ENCODE data around the gene CYSRT1. TPM values are rescaled to one million over a fixed set of nuclear protein-coding genes. Genes with fewer than 3 reads are reported as not detected.
A peak's percentile ranks its signal among the peaks of the same experiment; 100 is the strongest.

Gene CYSRT1
- polyA plus RNA-seq, 1 of the 3 experiments (the other 2 are of a cell fraction) = 2.1 TPM

DNA sequence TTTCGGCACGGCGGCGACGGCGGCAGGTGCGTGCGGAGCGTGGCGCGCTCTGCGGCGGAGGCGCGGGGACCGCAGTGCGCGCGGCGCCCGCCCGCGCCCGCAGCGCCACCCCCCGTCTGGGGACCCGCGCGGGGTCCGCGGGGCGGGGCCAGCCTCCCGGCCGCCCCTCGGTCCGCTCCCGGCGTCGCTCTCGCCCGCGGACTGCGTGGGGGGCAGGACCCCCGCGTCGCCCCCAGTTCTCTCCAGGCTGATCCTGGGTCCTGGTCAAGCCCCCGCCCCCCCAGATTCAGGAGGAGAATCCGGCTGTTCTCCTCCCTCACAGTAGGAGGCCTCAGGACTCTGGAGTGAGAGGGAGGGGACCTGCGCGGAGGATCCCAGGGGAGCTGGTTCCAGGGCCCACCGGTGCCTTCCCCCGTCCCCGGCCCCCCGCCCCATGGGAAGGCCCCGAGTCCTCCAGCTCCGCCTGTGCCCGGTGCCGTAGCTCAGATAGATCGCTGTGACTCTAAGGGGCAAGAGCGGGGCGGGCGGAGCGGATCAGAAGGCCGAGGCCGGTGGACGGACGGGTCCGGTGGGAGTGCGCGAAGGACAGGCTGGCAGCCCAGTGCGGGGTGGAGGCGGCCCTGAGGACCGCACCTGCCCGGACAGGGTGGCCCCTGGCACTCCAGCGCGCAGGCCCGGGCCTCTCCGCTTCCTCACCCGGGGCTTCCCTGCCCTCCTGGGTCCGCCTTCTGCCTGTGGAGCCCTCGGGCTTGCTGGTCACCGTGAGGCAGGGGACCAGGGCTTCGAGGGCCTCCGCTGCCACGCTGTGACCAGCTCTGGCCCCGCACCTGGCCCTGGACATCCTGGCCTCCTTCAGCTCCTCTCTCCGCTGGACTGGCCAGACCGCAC, 2.5 kb upstream of the CYSRT1 start, which contains the start of gene RNF208:
RNF208 (minus strand) TSS at position 51 of the 888 bp plus-strand sequence. CDS start 1,028 bp downstream, outside the sequence.
- peak within 1 kb of the TSS; percentile 49 for H3K9ac ChIP-seq
- 23% methylated on average over 6 of the region's 88 CpGs for WGBS (ENCODE audit: low lambda C conversion rate)
- no peaks in the 10 kb centered on the region for H3K27me3 ChIP-seq (ENCODE audit: insufficient read depth)
- no peaks in the 10 kb centered on the region for H3K9me2 ChIP-seq
- ChIA-PET CTCF (interaction anchor here (0.6 to 7.7 kb wide), 9 partner anchors 14 to 176 kb away, joined by 3 to 95 read pairs (median 3); partner anchors contain the start of genes NELFB, NPDC1 and TPRN), POLR2A (interaction anchor here (0.8 to 3.4 kb wide), 8 partner anchors 18 to 136 kb away, joined by 3 to 18 read pairs (median 4); partner anchors contain the start of genes ANAPC2, MAN1B1, NDOR1 and SSNA1)
- peaks cover 16% of the 10 kb centered on the region for H3F3A ChIP-seq (replicated peaks; ENCODE audit: insufficient read depth)
- no peak for TF ChIP-seq RAD21 (IDR thresholded peaks at IDR 0.05; ENCODE audit: low read length)
- TF ChIP-seq FOXJ3 (CRISPR knock-in tag; IDR thresholded peaks at IDR 0.05) = no peak
- peak within 1 kb of the TSS; percentile 15 to 76; a peak in 2 of 4 replicates for H3K27ac ChIP-seq (ENCODE audit: low read depth in 2 of 2, low read length in 1 of 2)
- H3K4me3 ChIP-seq (ENCODE audit: low read depth in 2 of 2, low read length in 1 of 2) = peak within 1 kb of the TSS; percentile 56; a peak in 3 of 4 replicates
- no peaks in the 10 kb centered on the region for H3K36me3 ChIP-seq (replicated peaks in 1 of 2; ENCODE audit: control insufficient read depth in 1 of 2, insufficient read depth in 2 of 2, low read length in 1 of 2)
- H4K20me1 ChIP-seq (ENCODE audit: insufficient read depth) = no peaks in the 10 kb centered on the region
- H3K4me2 ChIP-seq = peak within 1 kb of the TSS; percentile 99
- 0 out of 2 replicates have a peak within 1 kb of the TSS, but pooled peaks have one; percentile 46 for H2AFZ ChIP-seq (ENCODE audit: low read depth)
- peak; percentile 80 for DNase-seq
- H3K4me1 ChIP-seq (ENCODE audit: control insufficient read depth in 1 of 2, insufficient read depth in 2 of 2, low read depth in 1 of 2, low read length in 1 of 2) = peaks cover 5 to 33% of the 10 kb centered on the region in 2 experiments; a peak in 1 of 4 replicates
- no peaks in the 10 kb centered on the region for H3K79me2 ChIP-seq (ENCODE audit: insufficient read depth)
- no peaks in the 10 kb centered on the region for H3K9me3 ChIP-seq

DNA sequence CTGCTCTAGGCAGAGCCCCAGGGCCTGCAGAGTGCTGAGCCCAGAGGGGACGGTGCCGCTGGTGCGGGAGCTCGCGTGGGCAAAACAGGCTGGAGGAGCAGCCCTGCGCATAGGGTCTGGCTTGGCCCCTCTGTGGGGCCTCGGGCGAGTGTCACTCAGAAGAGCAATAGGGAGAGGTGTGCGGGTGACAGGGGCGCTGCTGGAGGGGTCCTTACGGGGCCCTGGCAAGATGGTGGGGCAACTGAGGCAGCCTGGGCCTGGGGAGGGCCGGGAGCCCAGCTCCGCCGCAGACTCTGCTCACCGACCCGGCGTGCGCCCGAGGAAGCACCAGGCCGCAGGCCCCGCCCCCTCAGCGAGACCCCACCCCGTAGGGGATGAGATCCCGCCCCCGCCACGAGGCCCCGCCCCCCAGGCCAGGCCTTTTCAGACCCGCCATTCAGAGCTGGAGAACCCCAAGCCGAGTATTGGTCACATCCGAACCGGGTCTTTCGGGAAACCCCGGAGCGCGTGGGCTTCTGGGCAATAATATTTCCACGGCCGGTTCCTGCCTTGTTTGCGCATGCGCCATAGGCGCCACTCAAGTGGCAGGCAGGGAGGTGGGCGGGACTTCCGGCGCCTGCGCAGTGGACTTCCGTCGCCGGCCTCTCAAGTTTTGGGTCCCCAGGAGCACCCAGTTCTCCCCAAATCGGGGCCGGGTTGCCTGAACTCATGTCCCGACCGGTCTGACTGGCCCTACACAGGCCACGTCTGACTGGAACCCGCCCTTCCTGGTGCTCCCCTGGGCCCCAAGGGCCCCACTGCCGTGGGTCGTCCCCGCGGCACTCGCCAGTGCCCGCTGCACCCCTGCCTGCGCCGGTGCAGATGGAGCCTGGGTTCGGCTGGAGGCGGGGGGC, 1.6 kb upstream of the CYSRT1 start:
- POLR2A ChIA-PET = interaction anchor here (0.8 to 3.4 kb wide), 9 partner anchors 17 to 136 kb away, joined by 3 to 18 read pairs (median 4); partner anchors contain the start of genes ANAPC2, MAN1B1, NDOR1 and SSNA1
- no peaks in the 10 kb centered on the region for H3K79me2 ChIP-seq (ENCODE audit: insufficient read depth)
- H3K27ac ChIP-seq (ENCODE audit: low read depth in 2 of 2, low read length in 1 of 2) = peak overlapping the region; percentile 75 to 86
- CTCF ChIA-PET = interaction anchor here (0.6 to 7.7 kb wide), 10 partner anchors 14 to 177 kb away, joined by 3 to 95 read pairs (median 5); partner anchors contain the start of genes ANAPC2, NELFB, NPDC1 and SSNA1
- WGBS (ENCODE audit: low lambda C conversion rate) = 2% methylated on average over 20 of the region's 63 CpGs
- H2AFZ ChIP-seq (ENCODE audit: low read depth) = peak overlapping the region; percentile 91
- H3K9me2 ChIP-seq = no peaks in the 10 kb centered on the region
- H3K27me3 ChIP-seq (ENCODE audit: insufficient read depth) = no peaks in the 10 kb centered on the region
- peak overlapping the region; percentile 82 for H3K9ac ChIP-seq
- peaks cover 16% of the 10 kb centered on the region for H3F3A ChIP-seq (replicated peaks; ENCODE audit: insufficient read depth)
- peak overlapping the region; percentile 69 to 92 for H3K4me3 ChIP-seq (ENCODE audit: low read depth in 2 of 2, low read length in 1 of 2)
- no peaks in the 10 kb centered on the region for H3K9me3 ChIP-seq
- DNase-seq = peak; percentile 99
- peaks cover 5 to 41% of the 10 kb centered on the region in 2 experiments; a peak in 1 of 4 replicates for H3K4me1 ChIP-seq (ENCODE audit: control insufficient read depth in 1 of 2, insufficient read depth in 2 of 2, low read depth in 1 of 2, low read length in 1 of 2)
- no peaks in the 10 kb centered on the region for H3K36me3 ChIP-seq (replicated peaks in 1 of 2; ENCODE audit: control insufficient read depth in 1 of 2, insufficient read depth in 2 of 2, low read length in 1 of 2)
- peak overlapping the region; percentile 99 for H3K4me2 ChIP-seq
- no peaks in the 10 kb centered on the region for H4K20me1 ChIP-seq (ENCODE audit: insufficient read depth)
- peak; percentile 47; the same call in 1 of the 2 replicates for TF ChIP-seq YY1 (IDR thresholded peaks at IDR 0.05; ENCODE audit: low read depth)
- TF ChIP-seq, protein P1, sequence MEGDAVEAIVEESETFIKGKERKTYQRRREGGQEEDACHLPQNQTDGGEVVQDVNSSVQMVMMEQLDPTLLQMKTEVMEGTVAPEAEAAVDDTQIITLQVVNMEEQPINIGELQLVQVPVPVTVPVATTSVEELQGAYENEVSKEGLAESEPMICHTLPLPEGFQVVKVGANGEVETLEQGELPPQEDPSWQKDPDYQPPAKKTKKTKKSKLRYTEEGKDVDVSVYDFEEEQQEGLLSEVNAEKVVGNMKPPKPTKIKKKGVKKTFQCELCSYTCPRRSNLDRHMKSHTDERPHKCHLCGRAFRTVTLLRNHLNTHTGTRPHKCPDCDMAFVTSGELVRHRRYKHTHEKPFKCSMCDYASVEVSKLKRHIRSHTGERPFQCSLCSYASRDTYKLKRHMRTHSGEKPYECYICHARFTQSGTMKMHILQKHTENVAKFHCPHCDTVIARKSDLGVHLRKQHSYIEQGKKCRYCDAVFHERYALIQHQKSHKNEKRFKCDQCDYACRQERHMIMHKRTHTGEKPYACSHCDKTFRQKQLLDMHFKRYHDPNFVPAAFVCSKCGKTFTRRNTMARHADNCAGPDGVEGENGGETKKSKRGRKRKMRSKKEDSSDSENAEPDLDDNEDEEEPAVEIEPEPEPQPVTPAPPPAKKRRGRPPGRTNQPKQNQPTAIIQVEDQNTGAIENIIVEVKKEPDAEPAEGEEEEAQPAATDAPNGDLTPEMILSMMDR (IDR thresholded peaks at IDR 0.05) = no peak
- TF ChIP-seq, protein P2, sequence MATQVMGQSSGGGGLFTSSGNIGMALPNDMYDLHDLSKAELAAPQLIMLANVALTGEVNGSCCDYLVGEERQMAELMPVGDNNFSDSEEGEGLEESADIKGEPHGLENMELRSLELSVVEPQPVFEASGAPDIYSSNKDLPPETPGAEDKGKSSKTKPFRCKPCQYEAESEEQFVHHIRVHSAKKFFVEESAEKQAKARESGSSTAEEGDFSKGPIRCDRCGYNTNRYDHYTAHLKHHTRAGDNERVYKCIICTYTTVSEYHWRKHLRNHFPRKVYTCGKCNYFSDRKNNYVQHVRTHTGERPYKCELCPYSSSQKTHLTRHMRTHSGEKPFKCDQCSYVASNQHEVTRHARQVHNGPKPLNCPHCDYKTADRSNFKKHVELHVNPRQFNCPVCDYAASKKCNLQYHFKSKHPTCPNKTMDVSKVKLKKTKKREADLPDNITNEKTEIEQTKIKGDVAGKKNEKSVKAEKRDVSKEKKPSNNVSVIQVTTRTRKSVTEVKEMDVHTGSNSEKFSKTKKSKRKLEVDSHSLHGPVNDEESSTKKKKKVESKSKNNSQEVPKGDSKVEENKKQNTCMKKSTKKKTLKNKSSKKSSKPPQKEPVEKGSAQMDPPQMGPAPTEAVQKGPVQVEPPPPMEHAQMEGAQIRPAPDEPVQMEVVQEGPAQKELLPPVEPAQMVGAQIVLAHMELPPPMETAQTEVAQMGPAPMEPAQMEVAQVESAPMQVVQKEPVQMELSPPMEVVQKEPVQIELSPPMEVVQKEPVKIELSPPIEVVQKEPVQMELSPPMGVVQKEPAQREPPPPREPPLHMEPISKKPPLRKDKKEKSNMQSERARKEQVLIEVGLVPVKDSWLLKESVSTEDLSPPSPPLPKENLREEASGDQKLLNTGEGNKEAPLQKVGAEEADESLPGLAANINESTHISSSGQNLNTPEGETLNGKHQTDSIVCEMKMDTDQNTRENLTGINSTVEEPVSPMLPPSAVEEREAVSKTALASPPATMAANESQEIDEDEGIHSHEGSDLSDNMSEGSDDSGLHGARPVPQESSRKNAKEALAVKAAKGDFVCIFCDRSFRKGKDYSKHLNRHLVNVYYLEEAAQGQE (IDR thresholded peaks at IDR 0.05; ENCODE audit: low read depth, low read length) = no peak
- TF ChIP-seq GATA2 (CRISPR knock-in tag; IDR thresholded peaks at IDR 0.05) = no peak
- TF ChIP-seq, protein P3, sequence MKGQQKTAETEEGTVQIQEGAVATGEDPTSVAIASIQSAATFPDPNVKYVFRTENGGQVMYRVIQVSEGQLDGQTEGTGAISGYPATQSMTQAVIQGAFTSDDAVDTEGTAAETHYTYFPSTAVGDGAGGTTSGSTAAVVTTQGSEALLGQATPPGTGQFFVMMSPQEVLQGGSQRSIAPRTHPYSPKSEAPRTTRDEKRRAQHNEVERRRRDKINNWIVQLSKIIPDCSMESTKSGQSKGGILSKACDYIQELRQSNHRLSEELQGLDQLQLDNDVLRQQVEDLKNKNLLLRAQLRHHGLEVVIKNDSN (IDR thresholded peaks at IDR 0.05; ENCODE audit: borderline replicate concordance, low read depth) = no peak
- no peak for TF ChIP-seq NFIC (IDR thresholded peaks at IDR 0.05; ENCODE audit: borderline replicate concordance)
- TF ChIP-seq, protein P4, sequence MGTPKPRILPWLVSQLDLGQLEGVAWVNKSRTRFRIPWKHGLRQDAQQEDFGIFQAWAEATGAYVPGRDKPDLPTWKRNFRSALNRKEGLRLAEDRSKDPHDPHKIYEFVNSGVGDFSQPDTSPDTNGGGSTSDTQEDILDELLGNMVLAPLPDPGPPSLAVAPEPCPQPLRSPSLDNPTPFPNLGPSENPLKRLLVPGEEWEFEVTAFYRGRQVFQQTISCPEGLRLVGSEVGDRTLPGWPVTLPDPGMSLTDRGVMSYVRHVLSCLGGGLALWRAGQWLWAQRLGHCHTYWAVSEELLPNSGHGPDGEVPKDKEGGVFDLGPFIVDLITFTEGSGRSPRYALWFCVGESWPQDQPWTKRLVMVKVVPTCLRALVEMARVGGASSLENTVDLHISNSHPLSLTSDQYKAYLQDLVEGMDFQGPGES (IDR thresholded peaks at IDR 0.05; ENCODE audit: low read depth, low read length) = no peak
- TF ChIP-seq POLR2AphosphoS5 (IDR thresholded peaks at IDR 0.05; ENCODE audit: low read depth, low read length) = peak; percentile 65
- no peak for TF ChIP-seq SMC3 (IDR thresholded peaks at IDR 0.05; ENCODE audit: low read depth, low read length)
- TF ChIP-seq MXI1 (IDR thresholded peaks at IDR 0.05; ENCODE audit: low read depth, low read length) = no peak; the same call in 1 of the 2 replicates
- TF ChIP-seq SIN3A (IDR thresholded peaks at IDR 0.05; ENCODE audit: borderline replicate concordance, low read depth, low read length) = 0 out of 2 replicates have a peak, but pooled peaks have one; percentile 34
- TF ChIP-seq EP300 (IDR thresholded peaks at IDR 0.05; ENCODE audit: borderline replicate concordance in 1 of 2, low read depth in 1 of 2, low read length in 1 of 2) = no peak
